HepG2 (cell line): ENCODE results near the gene PLLP. TPM values are rescaled to one million over a fixed set of nuclear protein-coding genes. Genes with fewer than 3 reads are reported as not detected.
A peak's percentile ranks its signal among the peaks of the same experiment; 100 is the strongest.

Experiments used
- ADNP ChIP-seq: sonication (generic); formaldehyde crosslinking; IDR thresholded peaks from 2 replicates; pipeline ENCODE4 v1.4.0; 2020; ENCODE audit warnings: missing genetic modification reagents
- BCLAF1 ChIP-seq: fragments of 450-650 bp; IDR thresholded peaks from 2 replicates; pipeline ENCODE4 v1.6.1; 2017; ENCODE audit warnings: mild to moderate bottlenecking
- GABPA ChIP-seq, 2 experiments: IDR thresholded peaks; 2 replicates each; pipeline ENCODE4 v1.6.1; 2011 to 2016; ENCODE audit warnings: low read depth in 2 of 2, low read length in 1 of 2, missing biosample characterization in 1 of 2, missing genetic modification characterization in 1 of 2
- NR0B2 ChIP-seq: sonication (generic); formaldehyde crosslinking; IDR thresholded peaks from 2 replicates; pipeline ENCODE4 v1.4.0; 2020; ENCODE audit warnings: mild to moderate bottlenecking, missing genetic modification reagents
- SNAPC2 ChIP-seq: sonication (generic); formaldehyde crosslinking; IDR thresholded peaks from 2 replicates; pipeline ENCODE4 v1.8.1; 2022; ENCODE audit warnings: mild to moderate bottlenecking, missing genetic modification reagents
- SRY ChIP-seq: sonication (generic); formaldehyde crosslinking; IDR thresholded peaks from 2 replicates; pipeline ENCODE4 v1.8.0; 2022; ENCODE audit warnings: mild to moderate bottlenecking, missing genetic modification reagents
- TAF1 ChIP-seq: sonication (generic); formaldehyde crosslinking; IDR thresholded peaks from 2 replicates; pipeline ENCODE4 v1.4.0; 2020; ENCODE audit warnings: missing genetic modification reagents
- ZFP62 ChIP-seq: sonication (generic); formaldehyde crosslinking; IDR thresholded peaks from 2 replicates; pipeline ENCODE4 v1.4.0; 2020; ENCODE audit warnings: missing genetic modification reagents
- ZFP90 ChIP-seq: sonication (generic); formaldehyde crosslinking; IDR thresholded peaks from 2 replicates; pipeline ENCODE4 v1.8.0; 2022; ENCODE audit warnings: missing genetic modification reagents, mild to moderate bottlenecking, inconsistent platforms, borderline replicate concordance
- ZNF251 ChIP-seq: sonication (generic); formaldehyde crosslinking; IDR thresholded peaks from 2 replicates; pipeline ENCODE4 v1.9.0; 2021; ENCODE audit warnings: mild to moderate bottlenecking, missing genetic modification reagents
- ZNF629 ChIP-seq: sonication (generic); formaldehyde crosslinking; conservative IDR thresholded peaks from 2 replicates; pipeline ENCODE4 v1.5.0; 2020; ENCODE audit warnings: missing genetic modification reagents
- ZNF713 ChIP-seq: sonication (generic); formaldehyde crosslinking; IDR thresholded peaks from 2 replicates; pipeline ENCODE4 v1.4.0; 2020; ENCODE audit warnings: mild to moderate bottlenecking, missing genetic modification reagents
- polyA plus RNA-seq, 8 experiments: library from polyadenylated mRNA; depleted of rRNA in 3 of 8; stranded (reverse) in 7 of 8; unstranded in 1 of 8; fragments of >200 nt; fragmentation: Illumina TruSeq in 4 of 8; extraction: Trizol in 4 of 8; gene quantifications; 2 replicates each; pipeline versions ENCODE4 v1.2.1 to v1.2.3, GENCODE V29; 2011 to 2016; ENCODE audit warnings: low read depth in 4 of 8, missing spikeins in 1 of 8, mixed read lengths in 1 of 8; ENCODE audit not compliant: insufficient read depth in 1 of 8
- total RNA-seq, 5 experiments: library from RNA; depleted of rRNA; stranded (reverse); fragments of >200 nt; fragmentation: Illumina TruSeq; extraction: Trizol; gene quantifications; 2 replicates each; pipeline ENCODE4 v1.2.3, GENCODE V29; 2016; ENCODE audit warnings: low read depth in 1 of 5
- TF ChIP-seq, protein P1 (sequence below), 2 experiments: sonication (generic) in 1 of 2; formaldehyde crosslinking in 1 of 2; IDR thresholded peaks; 2 replicates each; pipeline versions ENCODE4 v1.4.0 to v1.6.1; 2016 to 2020; ENCODE audit warnings: borderline replicate concordance in 1 of 2, low read depth in 1 of 2, mild to moderate bottlenecking in 1 of 2, missing genetic modification reagents in 1 of 2
- TF ChIP-seq, protein P2 (sequence below): IDR thresholded peaks from 2 replicates; pipeline ENCODE4 v1.6.1; 2016; ENCODE audit warnings: missing compliant biosample characterization, missing genetic modification reagents, borderline replicate concordance
- TF ChIP-seq, protein P3 (sequence below): sonication (generic); formaldehyde crosslinking; IDR thresholded peaks from 2 replicates; pipeline ENCODE4 v1.9.0; 2022; ENCODE audit warnings: low read depth, missing genetic modification reagents
- TF ChIP-seq, protein P4 (sequence below): sonication (generic); formaldehyde crosslinking; IDR thresholded peaks from 2 replicates; pipeline ENCODE4 v1.9.0; 2021; ENCODE audit warnings: missing genetic modification reagents, borderline replicate concordance

Gene PLLP
- total and polyA plus RNA-seq, 2 of the 13 experiments (the other 11 are each of a cell fraction or from before 2014, with no cell fraction given): 60.6 to 127 TPM

- TF ChIP-seq BCLAF1 (no peak), ZFP62 (CRISPR knock-in tag) (no peak), TAF1 (CRISPR knock-in tag) (peak; percentile 97), ZFP90 (CRISPR knock-in tag) (peak; percentile 98; the same call in 1 of the 2 replicates), NR0B2 (CRISPR knock-in tag) (peak; percentile 89), GABPA (IDR thresholded peaks at IDR 0.05; ENCODE audit: low read depth, low read length) (no peak), GABPA (CRISPR knock-in tag; IDR thresholded peaks at IDR 0.05; ENCODE audit: low read depth) (no peak), ZNF251 (CRISPR knock-in tag) (peak; percentile 57; the same call in 1 of the 2 replicates), ZNF629 (peak; percentile 63), SRY (CRISPR knock-in tag) (peak; percentile 97), ZNF713 (CRISPR knock-in tag) (peak; percentile 96), SNAPC2 (CRISPR knock-in tag) (peak; percentile 87; the same call in 1 of the 2 replicates), ADNP (CRISPR knock-in tag) (no peak)
- TF ChIP-seq, protein P1, sequence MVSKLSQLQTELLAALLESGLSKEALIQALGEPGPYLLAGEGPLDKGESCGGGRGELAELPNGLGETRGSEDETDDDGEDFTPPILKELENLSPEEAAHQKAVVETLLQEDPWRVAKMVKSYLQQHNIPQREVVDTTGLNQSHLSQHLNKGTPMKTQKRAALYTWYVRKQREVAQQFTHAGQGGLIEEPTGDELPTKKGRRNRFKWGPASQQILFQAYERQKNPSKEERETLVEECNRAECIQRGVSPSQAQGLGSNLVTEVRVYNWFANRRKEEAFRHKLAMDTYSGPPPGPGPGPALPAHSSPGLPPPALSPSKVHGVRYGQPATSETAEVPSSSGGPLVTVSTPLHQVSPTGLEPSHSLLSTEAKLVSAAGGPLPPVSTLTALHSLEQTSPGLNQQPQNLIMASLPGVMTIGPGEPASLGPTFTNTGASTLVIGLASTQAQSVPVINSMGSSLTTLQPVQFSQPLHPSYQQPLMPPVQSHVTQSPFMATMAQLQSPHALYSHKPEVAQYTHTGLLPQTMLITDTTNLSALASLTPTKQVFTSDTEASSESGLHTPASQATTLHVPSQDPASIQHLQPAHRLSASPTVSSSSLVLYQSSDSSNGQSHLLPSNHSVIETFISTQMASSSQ (IDR thresholded peaks at IDR 0.05; ENCODE audit: low read depth): no peak
- TF ChIP-seq, protein P1 (CRISPR knock-in tag; IDR thresholded peaks at IDR 0.05; ENCODE audit: borderline replicate concordance): peak; percentile 53; the same call in 1 of the 2 replicates
- TF ChIP-seq, protein P2, sequence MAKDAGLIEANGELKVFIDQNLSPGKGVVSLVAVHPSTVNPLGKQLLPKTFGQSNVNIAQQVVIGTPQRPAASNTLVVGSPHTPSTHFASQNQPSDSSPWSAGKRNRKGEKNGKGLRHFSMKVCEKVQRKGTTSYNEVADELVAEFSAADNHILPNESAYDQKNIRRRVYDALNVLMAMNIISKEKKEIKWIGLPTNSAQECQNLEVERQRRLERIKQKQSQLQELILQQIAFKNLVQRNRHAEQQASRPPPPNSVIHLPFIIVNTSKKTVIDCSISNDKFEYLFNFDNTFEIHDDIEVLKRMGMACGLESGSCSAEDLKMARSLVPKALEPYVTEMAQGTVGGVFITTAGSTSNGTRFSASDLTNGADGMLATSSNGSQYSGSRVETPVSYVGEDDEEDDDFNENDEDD (CRISPR knock-in tag): peak; percentile 96
- TF ChIP-seq, protein P3, sequence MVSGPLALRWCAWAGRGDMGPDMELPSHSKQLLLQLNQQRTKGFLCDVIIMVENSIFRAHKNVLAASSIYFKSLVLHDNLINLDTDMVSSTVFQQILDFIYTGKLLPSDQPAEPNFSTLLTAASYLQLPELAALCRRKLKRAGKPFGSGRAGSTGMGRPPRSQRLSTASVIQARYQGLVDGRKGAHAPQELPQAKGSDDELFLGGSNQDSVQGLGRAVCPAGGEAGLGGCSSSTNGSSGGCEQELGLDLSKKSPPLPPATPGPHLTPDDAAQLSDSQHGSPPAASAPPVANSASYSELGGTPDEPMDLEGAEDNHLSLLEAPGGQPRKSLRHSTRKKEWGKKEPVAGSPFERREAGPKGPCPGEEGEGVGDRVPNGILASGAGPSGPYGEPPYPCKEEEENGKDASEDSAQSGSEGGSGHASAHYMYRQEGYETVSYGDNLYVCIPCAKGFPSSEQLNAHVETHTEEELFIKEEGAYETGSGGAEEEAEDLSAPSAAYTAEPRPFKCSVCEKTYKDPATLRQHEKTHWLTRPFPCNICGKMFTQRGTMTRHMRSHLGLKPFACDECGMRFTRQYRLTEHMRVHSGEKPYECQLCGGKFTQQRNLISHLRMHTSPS: no peak
- TF ChIP-seq, protein P4, sequence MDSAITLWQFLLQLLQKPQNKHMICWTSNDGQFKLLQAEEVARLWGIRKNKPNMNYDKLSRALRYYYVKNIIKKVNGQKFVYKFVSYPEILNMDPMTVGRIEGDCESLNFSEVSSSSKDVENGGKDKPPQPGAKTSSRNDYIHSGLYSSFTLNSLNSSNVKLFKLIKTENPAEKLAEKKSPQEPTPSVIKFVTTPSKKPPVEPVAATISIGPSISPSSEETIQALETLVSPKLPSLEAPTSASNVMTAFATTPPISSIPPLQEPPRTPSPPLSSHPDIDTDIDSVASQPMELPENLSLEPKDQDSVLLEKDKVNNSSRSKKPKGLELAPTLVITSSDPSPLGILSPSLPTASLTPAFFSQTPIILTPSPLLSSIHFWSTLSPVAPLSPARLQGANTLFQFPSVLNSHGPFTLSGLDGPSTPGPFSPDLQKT (CRISPR knock-in tag): peak; percentile 81; the same call in 1 of the 2 replicates
Measured at GRCh38 chr16:57284209-57284951, at the start of gene PLLP (continued).
